Measurements from ENCODE around the gene CFHR2. TPM values are rescaled to one million over a fixed set of nuclear protein-coding genes. Genes with fewer than 3 reads are reported as not detected.

The CFHR2 gene
- total RNA-seq: not detected in 2 replicates

DNA sequence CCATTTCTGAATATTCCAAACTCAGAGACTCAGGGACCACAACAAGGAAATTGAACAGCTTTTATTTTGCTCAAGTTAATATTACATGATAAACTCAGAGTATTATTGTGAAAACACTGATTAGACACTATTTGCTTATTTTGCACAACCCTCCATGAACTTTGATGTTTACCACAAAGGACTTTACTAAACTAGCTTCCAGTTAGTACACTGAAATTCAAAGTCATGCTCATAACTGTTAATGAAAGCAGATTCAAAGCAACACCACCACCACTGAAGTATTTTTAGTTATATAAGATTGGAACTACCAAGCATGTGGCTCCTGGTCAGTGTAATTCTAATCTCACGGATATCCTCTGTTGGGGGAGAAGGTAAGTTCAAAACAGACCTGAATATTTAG, at the start of gene CFHR2:
Gene CFHR2 (plus strand): TSS at position 171 of the 400 bp plus-strand sequence. CDS start 143 bp downstream, at position 314.

DNA sequence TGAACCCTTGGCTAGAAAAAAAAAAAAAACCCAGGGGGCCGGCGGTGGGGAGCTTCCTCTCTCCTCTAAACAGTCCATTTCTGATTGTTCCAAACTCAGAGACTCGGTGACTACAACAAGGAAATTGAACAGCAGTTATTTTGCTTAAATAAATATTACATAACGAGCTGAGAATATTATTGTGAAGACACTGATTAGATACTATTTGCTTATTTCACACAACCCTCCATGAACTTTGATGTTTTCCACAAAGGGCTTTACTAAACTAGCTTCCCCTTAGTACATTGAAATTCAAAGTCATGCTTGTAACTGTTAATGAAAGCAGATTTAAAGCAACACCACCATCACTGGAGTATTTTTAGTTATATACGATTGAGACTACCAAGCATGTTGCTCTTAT, 33.7 kb downstream of the CFHR2 start, which contains the start of gene CFHR5:
Gene CFHR5 (plus strand): TSS at position 279 of the 400 bp plus-strand sequence. CDS start 109 bp downstream, at position 388.

Small RNA genes within 50 kb of the gene (small RNA-seq; reads per million reads assigned to genes)
- not detected for gene AL139418.1

Other genes with a start within 250 kb of the CFHR2 start
- gene CFHR3, start 168.9 kb upstream of the CFHR2 start, total RNA-seq: not detected in 2 replicates
- gene CFHR1, start 124.0 kb upstream of the CFHR2 start, total RNA-seq: not detected in 2 replicates
- gene CFHR4, start 55.7 kb upstream of the CFHR2 start, total RNA-seq: not detected in 2 replicates
- not detected in 2 replicates for gene CFHR5, start 33.8 kb downstream of the CFHR2 start, total RNA-seq
- gene F13B, start 123.5 kb downstream of the CFHR2 start, total RNA-seq: not detected in 2 replicates
- gene ASPM, start 202.9 kb downstream of the CFHR2 start, total RNA-seq: 7.1 and 14.2 TPM in 2 replicates

All from placental epithelial cell (primary cell).